HG03159 (cell line): ENCODE results near the gene SOX5.
"Not testable (repeated sequence)": the region's sequence is repeated elsewhere in the genome, so short reads cannot be mapped to it uniquely, and the experiment has no call there.

Experiments used
- ATAC-seq: cut with Tn5 transposase; IDR thresholded peaks from one replicate; pipeline ENCODE4 v1.9.1; 2021; ENCODE audit warnings: mild to moderate bottlenecking, moderate library complexity; ENCODE audit not compliant: unreplicated experiment

The SOX5 gene

GRCh38 chr12:23843958-23844357 is 105.5 kb downstream of the SOX5 start:
- no peak for ATAC-seq

GRCh38 chr12:23834076-23834475 is 115.4 kb downstream of the SOX5 start:
- ATAC-seq = no peak

DNA sequence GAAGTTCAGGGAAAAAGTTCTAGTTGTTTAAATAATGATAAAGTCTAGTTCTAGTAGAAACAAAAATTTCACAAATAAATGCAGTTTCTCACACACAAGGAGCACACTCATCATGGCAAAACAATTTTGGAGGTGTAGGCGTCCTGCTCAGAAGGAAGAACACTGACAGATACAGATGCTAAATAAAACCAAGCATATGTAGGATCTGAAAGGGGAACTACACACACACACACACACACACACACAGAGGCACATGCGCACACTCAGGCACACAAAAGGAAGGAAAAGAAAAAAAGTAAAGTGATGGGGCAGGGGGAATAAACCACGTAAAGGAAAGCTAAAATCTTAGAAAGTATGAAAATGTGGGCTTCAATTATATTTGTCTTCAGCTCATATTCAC is 117.7 kb downstream of the SOX5 start:
- no peak for ATAC-seq

DNA sequence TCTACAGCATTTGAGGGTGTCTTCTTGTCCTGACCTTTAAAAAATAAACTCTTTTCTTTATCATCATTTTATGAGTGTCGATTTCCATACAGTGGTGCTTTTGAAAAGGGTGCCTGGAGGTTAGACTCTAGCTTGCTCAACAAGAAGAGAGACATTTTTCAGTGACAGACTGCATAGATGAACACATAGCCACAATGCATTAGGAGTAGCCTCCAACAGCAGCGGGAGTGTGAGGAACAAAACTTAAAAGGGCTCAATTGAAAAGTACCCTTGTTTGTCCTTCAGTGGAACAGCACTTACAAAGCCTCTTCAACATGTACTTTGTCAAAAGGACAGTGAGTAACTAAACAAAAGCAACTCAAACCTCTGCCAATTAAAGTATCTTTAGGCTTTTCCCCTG is 119.3 kb downstream of the SOX5 start:
- no peak for ATAC-seq

GRCh38 chr12:23827353-23827752 is 122.1 kb downstream of the SOX5 start:
- ATAC-seq = no peak

DNA sequence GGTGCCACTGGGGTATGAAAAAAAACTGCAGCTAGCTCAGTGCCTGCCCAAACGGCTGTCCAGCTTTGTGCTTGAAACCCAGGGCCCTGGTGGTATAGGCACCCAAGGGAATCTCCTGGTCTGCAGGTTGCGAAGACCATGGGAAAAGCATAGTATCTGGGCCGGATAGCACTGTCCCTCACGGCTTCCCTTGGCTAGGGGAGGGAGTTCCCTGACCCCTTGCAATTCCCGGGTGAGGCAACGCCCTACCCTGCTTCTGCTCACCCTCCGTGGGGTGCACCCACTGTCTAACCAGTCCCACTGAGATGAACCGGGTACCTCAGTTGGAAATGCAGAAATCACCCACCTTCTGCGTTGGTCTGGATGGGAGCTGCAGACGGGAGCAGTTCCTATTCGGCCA is 124.3 kb downstream of the SOX5 start:
- not testable (repeated sequence) for ATAC-seq

- no peak for ATAC-seq
Observed at GRCh38 chr12:23824358-23824757, 125.1 kb downstream of the SOX5 start.

DNA sequence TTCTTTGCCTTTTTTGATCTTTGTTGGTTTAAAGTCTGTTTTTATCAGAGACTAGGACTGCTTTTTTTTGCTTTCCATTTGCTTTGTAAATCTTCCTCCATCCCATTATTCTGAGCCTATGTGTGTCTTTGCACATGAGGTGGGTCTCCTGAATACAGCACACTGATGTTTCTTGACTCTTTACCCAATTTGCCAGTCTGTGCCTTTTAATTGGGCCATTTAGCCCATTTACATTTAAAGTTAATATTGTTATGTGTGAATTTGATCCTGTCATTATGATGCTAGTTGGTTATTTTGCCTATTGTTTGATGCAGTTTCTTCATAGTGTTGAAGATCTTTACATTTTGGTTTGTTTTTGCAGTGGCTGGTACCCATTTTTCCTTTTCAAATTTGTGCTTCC is 126.6 kb downstream of the SOX5 start:
- ATAC-seq = not testable (repeated sequence)

DNA sequence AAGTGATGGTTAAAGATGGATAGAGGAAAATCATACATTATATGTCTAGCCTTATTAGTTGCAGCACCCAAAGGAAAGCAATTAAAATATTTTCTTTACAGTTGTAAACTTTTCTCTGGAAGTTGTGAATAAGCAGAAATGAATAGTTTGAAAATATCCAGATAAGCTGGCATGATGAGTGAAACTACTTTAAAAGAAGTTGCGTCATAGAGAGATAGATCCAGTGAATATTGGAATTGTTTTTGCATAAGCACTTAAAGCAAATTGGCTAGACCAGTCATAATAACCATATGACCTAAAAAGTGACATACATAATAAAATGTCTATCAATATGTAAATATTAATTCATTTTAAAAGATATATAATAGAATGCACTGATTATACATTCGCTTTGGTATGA is 132.1 kb downstream of the SOX5 start:
- no peak for ATAC-seq

GRCh38 chr12:23816394-23816851 is 133.0 kb downstream of the SOX5 start:
- ATAC-seq = no peak

DNA sequence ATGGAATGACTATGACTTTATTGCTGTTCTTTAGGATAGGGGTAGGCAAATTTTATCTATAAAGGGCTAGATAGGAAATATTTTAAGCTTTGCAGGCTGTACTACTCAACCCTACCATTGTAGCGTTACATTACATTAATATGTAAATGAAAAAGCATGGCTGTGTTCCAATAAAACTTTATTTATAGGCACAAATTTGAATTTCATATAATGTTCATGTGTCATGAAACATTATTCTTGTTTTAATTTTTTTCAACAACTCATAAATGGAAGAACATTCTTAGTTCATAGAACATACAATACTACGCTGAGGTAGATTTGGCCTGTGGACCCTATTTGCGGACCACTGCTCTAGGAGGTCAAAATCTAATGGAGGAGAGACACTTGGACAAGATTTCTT is 133.7 kb downstream of the SOX5 start:
- no peak for ATAC-seq

DNA sequence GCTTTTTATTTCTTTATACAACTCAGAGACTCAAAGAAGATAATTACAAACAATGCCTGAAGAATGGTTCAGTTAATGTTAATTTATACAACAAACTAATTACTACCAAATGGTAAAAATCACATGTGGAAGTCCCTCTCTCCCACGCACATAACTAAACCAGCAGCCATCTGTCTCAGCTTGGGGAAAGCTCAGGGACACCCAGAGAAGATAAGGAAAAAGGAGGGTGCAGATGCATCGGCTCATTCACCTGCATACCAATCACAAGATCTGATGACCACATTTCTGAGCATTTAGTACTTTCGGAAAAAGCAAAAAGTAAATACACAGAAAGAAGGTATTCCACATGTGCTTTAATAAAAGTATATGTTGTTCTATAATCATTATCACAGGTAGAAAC is 136.3 kb downstream of the SOX5 start:
- no peak for ATAC-seq

DNA sequence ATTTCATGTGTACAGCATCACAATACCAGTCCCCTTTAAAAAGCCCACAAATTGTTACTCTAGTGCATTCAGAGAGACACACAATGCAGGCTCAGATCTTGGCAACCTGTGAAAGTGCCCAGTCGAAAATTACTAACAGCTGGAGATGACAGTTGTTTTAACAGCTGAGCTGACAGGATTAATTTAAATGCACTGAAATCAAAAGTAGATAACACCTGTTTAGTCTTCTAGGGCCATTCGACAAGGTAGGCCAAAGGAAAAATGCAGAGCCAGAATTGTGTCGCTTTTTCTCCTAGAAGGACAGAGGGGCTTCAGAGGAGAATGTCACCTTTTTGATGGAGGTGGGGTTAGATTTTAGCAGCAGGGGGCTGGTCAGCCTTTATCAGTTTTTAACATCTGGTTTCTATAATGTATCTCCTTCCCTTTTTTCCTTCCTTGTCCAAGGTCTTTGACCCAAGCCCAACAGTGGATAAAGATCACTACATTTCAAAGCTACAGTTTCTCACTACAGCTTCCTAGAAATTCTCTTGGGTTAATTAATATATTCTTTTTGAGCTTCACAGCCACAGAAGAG is 139.1 kb downstream of the SOX5 start:
- no peak for ATAC-seq

DNA sequence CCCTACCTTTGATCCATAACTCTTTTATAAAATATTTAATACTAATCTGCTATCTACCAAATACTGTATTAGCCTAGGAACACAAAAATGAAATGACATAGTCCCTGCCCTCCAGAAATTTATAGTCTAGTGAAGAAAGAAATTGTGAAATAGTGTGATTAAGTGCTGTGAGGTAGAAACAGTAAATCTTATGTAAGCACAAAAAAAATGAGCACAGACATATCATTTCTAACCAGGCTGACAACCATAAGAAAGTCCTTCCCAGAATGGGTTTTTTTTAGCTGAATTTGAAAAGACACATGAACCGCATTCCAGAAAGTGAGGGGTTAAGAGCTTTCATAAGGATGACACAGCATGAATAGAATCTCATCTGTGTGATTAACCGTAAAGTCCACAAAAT is 145.9 kb downstream of the SOX5 start:
- no peak for ATAC-seq

- ATAC-seq = no peak
Observed at GRCh38 chr12:23795494-23795893, 154.0 kb downstream of the SOX5 start.

DNA sequence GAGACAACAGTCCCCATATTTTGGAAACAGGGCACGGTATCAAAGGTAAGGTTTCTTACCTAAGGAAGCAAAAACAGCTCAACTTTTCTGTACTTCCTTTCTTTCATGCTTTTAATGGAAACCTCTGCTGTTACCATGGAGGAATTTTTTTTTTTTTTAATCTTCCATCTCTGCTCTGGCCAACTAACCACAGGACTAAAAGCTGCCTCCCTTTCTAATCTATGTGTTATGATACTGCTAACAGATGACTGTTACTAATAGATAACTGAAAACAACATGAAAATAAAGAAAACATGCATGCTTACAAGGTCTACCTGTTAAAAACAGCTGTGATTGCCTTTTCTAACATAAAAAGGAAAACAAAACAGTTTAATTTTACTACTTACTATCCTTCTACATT is 168.4 kb downstream of the SOX5 start:
- no peak for ATAC-seq

DNA sequence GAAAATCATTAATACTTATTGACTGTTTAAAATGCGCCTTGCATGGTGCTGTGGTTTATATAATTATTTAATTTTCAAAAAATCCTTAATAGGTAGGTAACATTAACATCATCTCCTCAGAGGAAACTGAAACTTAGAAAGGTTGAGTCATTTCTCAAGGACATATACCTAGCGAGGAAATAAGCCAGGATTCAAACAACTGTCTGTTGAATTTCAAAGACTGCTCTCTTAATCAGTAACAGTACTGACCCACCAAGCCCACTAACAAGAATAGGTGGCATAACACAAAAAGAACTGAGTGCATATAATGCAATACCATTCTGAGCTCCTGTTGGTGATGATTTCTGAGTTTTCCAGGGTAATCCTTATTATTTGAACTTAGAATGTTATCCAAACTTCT is 174.3 kb downstream of the SOX5 start:
- ATAC-seq = no peak

GRCh38 chr12:23771240-23771949 is 178.1 kb downstream of the SOX5 start:
- no peak for ATAC-seq

DNA sequence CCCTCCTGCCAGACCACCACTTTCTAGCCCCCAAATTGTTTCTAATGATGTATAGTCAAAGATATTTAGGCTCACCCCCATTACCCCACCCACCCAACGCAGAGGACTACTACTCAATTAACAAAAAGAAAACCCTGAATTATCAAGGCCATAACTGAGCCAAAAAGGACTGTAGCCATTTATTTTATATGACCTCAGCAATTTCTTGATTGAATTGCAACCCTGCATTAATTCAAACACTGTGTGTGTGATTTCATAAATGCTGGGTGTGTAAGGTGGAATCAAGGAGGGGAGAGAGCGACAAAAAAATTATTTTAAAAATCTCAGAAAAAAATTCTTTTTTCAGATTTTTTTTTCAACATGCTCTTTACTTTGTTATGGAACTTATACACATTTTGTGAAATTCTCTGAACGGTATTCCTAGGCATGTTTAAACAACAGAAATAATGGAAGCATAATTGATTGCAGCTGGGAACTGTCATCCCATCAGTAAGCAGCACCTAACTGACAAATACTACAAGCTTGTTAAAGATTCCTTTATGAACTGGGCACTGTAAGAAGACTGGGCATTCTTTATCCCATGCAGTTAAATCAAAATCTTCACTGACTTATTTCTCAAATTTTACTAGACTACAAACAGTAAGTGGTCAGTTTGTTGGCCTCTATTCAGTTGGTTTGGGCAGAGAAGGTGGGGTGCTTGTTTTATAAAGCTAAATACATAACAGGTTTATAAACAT is 179.1 kb downstream of the SOX5 start:
- no peak for ATAC-seq

DNA sequence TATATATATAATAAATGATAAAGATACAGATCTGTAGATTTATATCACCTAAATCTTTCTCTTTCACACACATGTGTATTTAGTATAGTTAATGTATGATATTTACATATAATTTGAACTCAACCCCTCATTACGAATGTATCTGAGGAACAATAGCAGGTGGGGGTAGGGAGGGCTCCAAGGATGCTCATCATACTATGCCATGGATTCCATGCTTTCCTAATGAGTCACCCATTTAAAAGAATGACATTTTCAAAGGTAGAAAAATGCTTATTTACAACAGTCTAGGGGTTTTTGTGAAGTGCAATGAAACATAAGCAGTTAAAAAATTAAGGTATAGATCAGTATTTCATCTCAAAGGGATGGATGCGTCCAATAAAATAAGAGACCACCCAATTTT is 181.6 kb downstream of the SOX5 start:
- ATAC-seq = no peak

DNA sequence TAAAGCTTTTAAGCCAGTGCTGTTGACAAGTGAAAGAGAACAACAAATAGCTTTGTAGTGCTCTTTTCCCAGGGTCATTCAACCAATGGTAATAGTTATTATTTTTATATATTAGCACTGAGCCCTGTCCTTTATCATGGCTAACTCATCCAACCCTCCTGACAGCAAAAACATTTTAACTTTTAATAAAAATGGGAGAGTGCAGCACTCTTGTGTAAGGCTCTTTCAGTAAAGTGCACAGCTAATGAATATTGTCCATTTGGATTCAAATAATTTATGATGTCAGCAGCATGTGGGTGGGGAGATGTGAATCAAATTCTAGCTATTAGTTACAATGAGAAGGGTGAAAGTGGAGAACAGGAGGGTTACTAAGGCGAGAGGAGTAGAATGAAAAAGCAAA is 185.7 kb downstream of the SOX5 start:
- ATAC-seq = no peak

DNA sequence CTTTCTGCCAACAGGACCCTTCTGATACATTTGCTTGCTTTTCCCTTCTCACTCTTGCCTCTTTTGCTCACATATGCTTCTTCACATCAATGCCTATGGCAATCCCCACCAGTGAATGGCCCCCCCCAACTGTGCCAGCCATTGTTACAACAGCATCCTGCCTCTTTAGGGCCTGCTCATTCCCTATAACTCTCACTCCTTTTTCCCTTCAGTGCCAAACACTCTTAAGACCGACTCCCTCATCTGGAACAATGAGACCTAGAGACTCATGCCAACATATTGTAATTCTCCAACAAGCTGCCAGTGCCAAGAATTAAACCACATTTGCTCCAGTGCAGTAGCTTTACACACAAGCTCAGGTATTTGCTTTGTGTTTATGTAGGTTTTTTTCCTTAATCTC is 189.0 kb downstream of the SOX5 start:
- no peak for ATAC-seq
